Measurements from ENCODE around the gene PRDM2. TPM values are rescaled to one million over a fixed set of nuclear protein-coding genes. Genes with fewer than 3 reads are reported as not detected.

Gene PRDM2
- total RNA-seq, 2 experiments from 2014 or later, result 136 to 140 TPM

- ATAC-seq (ENCODE audit: poor library complexity) (no peak), DNase-seq (no peak)
- TF ChIP-seq CTCF (IDR thresholded peaks at IDR 0.05), result no peak
- Mint-ChIP-seq H3K9me3 (no peaks in the 10 kb centered on the region), H3K4me3 (peak overlapping the region; percentile 77), H3K27ac (peak overlapping the region; percentile 21), H3K36me3 (ENCODE audit: low read depth) (peaks cover 50% of the 10 kb centered on the region), H3K27me3 (no peaks in the 10 kb centered on the region), H3K4me1 (ENCODE audit: low read depth) (peaks cover 93% of the 10 kb centered on the region)
- Histone ChIP-seq H3K4me1 (ENCODE audit: insufficient read depth, low read length) (peaks cover 46% of the 10 kb centered on the region), H3K36me3 (ENCODE audit: insufficient read depth, low read length) (peaks cover 20% of the 10 kb centered on the region), H3K27ac (ENCODE audit: low read depth in 1 of 2, low read length in 2 of 2) (no peak overlapping the region), H3K27me3 (ENCODE audit: control insufficient read depth in 1 of 2, insufficient read depth in 2 of 2, low read length in 2 of 2) (no peaks in the 10 kb centered on the region), H3K4me3 (ENCODE audit: low read length) (no peak overlapping the region), H3K9me3 (ENCODE audit: control insufficient read depth in 1 of 2, insufficient read depth in 1 of 2, low read length in 2 of 2) (no peaks in the 10 kb centered on the region)
- intact Hi-C loops (cut with DNase I, micrococcal nuclease), result no loop called here
- ChIA-PET POLR2A (interaction anchor here (1.9 kb wide), 1 partner anchor 21 kb away, joined by 8 read pairs; no protein-coding TSS in a partner anchor), CTCF (interaction anchor here (1.3 kb wide), 1 partner anchor 49 kb away, joined by 4 read pairs; no protein-coding TSS in a partner anchor)
These were observed 52.9 kb downstream of the PRDM2 start for GRCh38 chr1:13752852-13753251.

- H3K9me3 ChIP-seq (ENCODE audit: control insufficient read depth in 1 of 2, insufficient read depth in 1 of 2, low read length in 2 of 2), result no peaks in the 10 kb centered on the region
- peaks cover 93% of the 10 kb centered on the region for H3K4me1 Mint-ChIP-seq (ENCODE audit: low read depth)
- ATAC-seq (ENCODE audit: poor library complexity), result no peak
- POLR2A ChIA-PET, result interaction anchor here (1.9 kb wide), 1 partner anchor 22 kb away, joined by 8 read pairs; no protein-coding TSS in a partner anchor
- no peak for DNase-seq
- H3K9me3 Mint-ChIP-seq, result no peaks in the 10 kb centered on the region
- H3K36me3 Mint-ChIP-seq (ENCODE audit: low read depth), result peaks cover 46% of the 10 kb centered on the region
- H3K36me3 ChIP-seq (ENCODE audit: insufficient read depth, low read length), result peaks cover 20% of the 10 kb centered on the region
- peaks cover 46% of the 10 kb centered on the region for H3K4me1 ChIP-seq (ENCODE audit: insufficient read depth, low read length)
- intact Hi-C loops (cut with DNase I, micrococcal nuclease), result no loop called here
- no peak overlapping the region for H3K27ac ChIP-seq (ENCODE audit: low read depth in 1 of 2, low read length in 2 of 2)
- no peak overlapping the region for H3K4me3 ChIP-seq (ENCODE audit: low read length)
- peak overlapping the region; percentile 49 for H3K27ac Mint-ChIP-seq
- CTCF ChIA-PET, result interaction anchor here (0.6 kb wide), 1 partner anchor 23 kb away, joined by 3 read pairs; no protein-coding TSS in a partner anchor
- TF ChIP-seq CTCF (IDR thresholded peaks at IDR 0.05), result no peak
- no peaks in the 10 kb centered on the region for H3K27me3 Mint-ChIP-seq
- H3K4me3 Mint-ChIP-seq, result peak overlapping the region; percentile 49
- H3K27me3 ChIP-seq (ENCODE audit: control insufficient read depth in 1 of 2, insufficient read depth in 2 of 2, low read length in 2 of 2), result no peaks in the 10 kb centered on the region
These were observed 53.8 kb downstream of the PRDM2 start for GRCh38 chr1:13753636-13754402.

- no peak for DNase-seq
- Histone ChIP-seq H3K36me3 (ENCODE audit: insufficient read depth, low read length) (peaks cover 20% of the 10 kb centered on the region), H3K9me3 (ENCODE audit: control insufficient read depth in 1 of 2, insufficient read depth in 1 of 2, low read length in 2 of 2) (no peaks in the 10 kb centered on the region), H3K4me1 (ENCODE audit: insufficient read depth, low read length) (peaks cover 51% of the 10 kb centered on the region), H3K27me3 (ENCODE audit: control insufficient read depth in 1 of 2, insufficient read depth in 2 of 2, low read length in 2 of 2) (no peaks in the 10 kb centered on the region), H3K27ac (ENCODE audit: low read depth in 1 of 2, low read length in 2 of 2) (no peak overlapping the region), H3K4me3 (ENCODE audit: low read length) (no peak overlapping the region)
- Mint-ChIP-seq H3K9me3 (no peaks in the 10 kb centered on the region), H3K4me3 (peak overlapping the region; percentile 40), H3K27ac (peak overlapping the region; percentile 49), H3K27me3 (no peaks in the 10 kb centered on the region), H3K4me1 (ENCODE audit: low read depth) (peaks cover 95% of the 10 kb centered on the region), H3K36me3 (ENCODE audit: low read depth) (peaks cover 40% of the 10 kb centered on the region)
- no peak for ATAC-seq (ENCODE audit: poor library complexity)
- intact Hi-C loops (cut with DNase I, micrococcal nuclease), result no loop called here
- ChIA-PET POLR2A (no interaction called here), CTCF (no interaction called here)
- no peak for TF ChIP-seq CTCF (IDR thresholded peaks at IDR 0.05)
These were observed 54.6 kb downstream of the PRDM2 start for GRCh38 chr1:13754510-13755103.
